Endodermal cell (in vitro differentiated cells): Measurements from ENCODE around the gene COX20. TPM values are rescaled to one million over a fixed set of nuclear protein-coding genes. Genes with fewer than 3 reads are reported as not detected.

Experiments used
- DNase-seq: peaks from one replicate; pipeline ENCODE4 v3.0.0-alpha.2; 2017
- H3K27ac ChIP-seq: 2 replicates; pipeline ENCODE4 v1.5.1; 2013; ENCODE audit warnings: mild to moderate bottlenecking, low read depth, low read length, moderate library complexity
- H3K27me3 ChIP-seq: 2 replicates; pipeline ENCODE4 v1.6.1; 2013; ENCODE audit warnings: mild to moderate bottlenecking, low read length, moderate library complexity; ENCODE audit not compliant: insufficient read depth, control insufficient read depth, poor library complexity, severe bottlenecking
- H3K36me3 ChIP-seq: 2 replicates; pipeline ENCODE4 v1.7.0; 2013; ENCODE audit warnings: mild to moderate bottlenecking, low read length, moderate library complexity; ENCODE audit not compliant: control insufficient read depth, insufficient read depth
- H3K4me1 ChIP-seq: one replicate; pipeline ENCODE4 v1.7.0; 2013; ENCODE audit warnings: low read length; ENCODE audit not compliant: control insufficient read depth, insufficient read depth
- H3K4me3 ChIP-seq: 2 replicates; pipeline ENCODE4 v1.5.1; 2013; ENCODE audit warnings: mild to moderate bottlenecking, low read length, moderate library complexity
- H3K9ac ChIP-seq: 2 replicates; pipeline ENCODE4 v1.6.1; 2013; ENCODE audit warnings: mild to moderate bottlenecking, low read length, moderate library complexity; ENCODE audit not compliant: poor library complexity, severe bottlenecking; ENCODE audit errors: extremely low read depth
- H3K9me3 ChIP-seq: 2 replicates; pipeline ENCODE4 v1.6.1; 2013; ENCODE audit warnings: mild to moderate bottlenecking, low read length, moderate library complexity; ENCODE audit not compliant: control insufficient read depth
- H3K27ac Mint-ChIP-seq: 2 replicates; pipeline ENCODE4 v1.8.0; 2020; ENCODE audit warnings: mixed read lengths
- H3K27me3 Mint-ChIP-seq: 2 replicates; pipeline ENCODE4 v1.8.0; 2021; ENCODE audit warnings: mild to moderate bottlenecking, mixed read lengths; ENCODE audit not compliant: insufficient read depth
- H3K36me3 Mint-ChIP-seq: 2 replicates; pipeline ENCODE4 v1.8.0; 2020; ENCODE audit warnings: low read depth, mixed read lengths
- H3K4me1 Mint-ChIP-seq: 2 replicates; pipeline ENCODE4 v1.8.0; 2020; ENCODE audit warnings: mixed read lengths
- H3K4me3 Mint-ChIP-seq: 2 replicates; pipeline ENCODE4 v1.8.0; 2020; ENCODE audit warnings: mild to moderate bottlenecking, moderate library complexity, mixed read lengths
- H3K9me3 Mint-ChIP-seq: 2 replicates; pipeline ENCODE4 v1.8.0; 2020; ENCODE audit warnings: mild to moderate bottlenecking, mixed read lengths
- CTCF ChIP-seq: fragments of 200-600 bp; sonication (generic); conservative IDR thresholded peaks from 2 replicates; pipeline ENCODE4 v1.5.0; 2021; ENCODE audit warnings: antibody characterized with exemption, mild to moderate bottlenecking
- WGBS, 2 experiments: methylation state at CpG; one replicate each; pipeline versions ENCODE4 v1.1.5 to v1.1.7; 2013; ENCODE audit warnings: missing lambda C conversion rate in 2 of 2, mixed read lengths in 1 of 2; ENCODE audit not compliant: insufficient coverage in 1 of 2, insufficient read length in 1 of 2; 5-methylcytosine and 5-hydroxymethylcytosine counted together
- total RNA-seq, 2 donors: library from RNA; stranded (reverse); fragmentation: NEBNext Ultra II Directional in 1 of 2; extraction: Animal tissue kit (Norgen Biotek cat#: 25700) in 1 of 2; gene quantifications; 2 replicates in 1 of 2; 3 replicates in 1 of 2; pipeline ENCODE4 v1.2.1, GENCODE V29; 2021

COX20 gene
- total RNA-seq, 2 donors from 2014 or later, result 19.5 to 23.4 TPM

DNA sequence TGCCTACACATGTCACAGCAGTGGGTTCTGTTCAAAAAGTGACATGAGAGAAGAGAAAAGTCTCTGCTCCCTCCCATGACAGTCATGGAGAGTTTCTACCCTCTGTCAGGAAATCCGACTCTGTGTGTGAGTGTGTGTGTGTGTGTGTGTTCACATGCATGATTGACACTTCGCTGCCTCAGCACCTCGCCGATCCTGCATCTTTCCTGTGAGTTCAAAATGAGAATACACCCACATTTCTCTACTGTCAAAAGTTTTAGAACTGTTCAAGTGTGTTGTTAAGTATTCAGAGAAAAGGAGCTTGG lies 46.2 kb upstream of the COX20 start:
- H3K9me3 ChIP-seq, result no peaks in the 10 kb centered on the region
- no peak overlapping the region for H3K27ac Mint-ChIP-seq
- H3K36me3 ChIP-seq, result no peaks in the 10 kb centered on the region
- no peak overlapping the region for H3K4me3 ChIP-seq
- no peak overlapping the region for H3K4me3 Mint-ChIP-seq
- H3K9me3 Mint-ChIP-seq, result peaks cover 1% of the 10 kb centered on the region
- no peaks in the 10 kb centered on the region for H3K27me3 ChIP-seq
- H3K27me3 Mint-ChIP-seq, result no peaks in the 10 kb centered on the region
- H3K27ac ChIP-seq, result no peak overlapping the region
- WGBS, 2 experiments, result 100% methylated on average over 1 of the region's 4 CpGs; no CpG with 5 or more reads in 1 of the 2 experiments
- H3K9ac ChIP-seq, result no peak overlapping the region
- H3K4me1 ChIP-seq, result no peaks in the 10 kb centered on the region
- TF ChIP-seq CTCF, result no peak
- DNase-seq, result no peak
- H3K36me3 Mint-ChIP-seq, result no peaks in the 10 kb centered on the region
- H3K4me1 Mint-ChIP-seq, result no peaks in the 10 kb centered on the region

DNA sequence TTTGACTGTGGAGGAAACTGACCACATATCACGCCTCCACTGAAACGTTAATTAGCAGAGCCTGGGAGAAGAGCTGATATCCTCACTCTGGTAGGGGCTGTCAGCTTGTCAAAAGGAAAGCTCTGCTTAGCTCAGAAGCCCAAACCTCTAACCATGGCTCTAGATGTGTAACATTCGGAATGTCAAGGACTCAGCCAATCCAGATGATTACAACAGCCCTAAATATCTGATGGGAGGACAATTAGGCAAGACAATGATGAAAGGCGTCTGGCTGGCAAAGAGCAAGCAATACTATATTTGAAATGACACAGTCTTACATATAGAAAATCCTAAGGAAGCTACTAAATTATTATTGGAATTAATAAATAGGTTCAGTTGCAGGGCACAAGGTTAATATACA lies 45.7 kb upstream of the COX20 start:
- no peak overlapping the region for H3K27ac Mint-ChIP-seq
- no peaks in the 10 kb centered on the region for H3K27me3 ChIP-seq
- H3K36me3 Mint-ChIP-seq, result no peaks in the 10 kb centered on the region
- no peak overlapping the region for H3K9ac ChIP-seq
- no peaks in the 10 kb centered on the region for H3K4me1 ChIP-seq
- no peak overlapping the region for H3K27ac ChIP-seq
- no peak for DNase-seq
- 55 to 73% methylated on average over 2 to 4 of the region's 4 CpGs for WGBS, 2 experiments
- no peaks in the 10 kb centered on the region for H3K4me1 Mint-ChIP-seq
- peaks cover 1% of the 10 kb centered on the region for H3K9me3 Mint-ChIP-seq
- no peak for TF ChIP-seq CTCF
- H3K4me3 ChIP-seq, result no peak overlapping the region
- H3K4me3 Mint-ChIP-seq, result no peak overlapping the region
- no peaks in the 10 kb centered on the region for H3K27me3 Mint-ChIP-seq
- H3K9me3 ChIP-seq, result no peaks in the 10 kb centered on the region
- no peaks in the 10 kb centered on the region for H3K36me3 ChIP-seq

DNA sequence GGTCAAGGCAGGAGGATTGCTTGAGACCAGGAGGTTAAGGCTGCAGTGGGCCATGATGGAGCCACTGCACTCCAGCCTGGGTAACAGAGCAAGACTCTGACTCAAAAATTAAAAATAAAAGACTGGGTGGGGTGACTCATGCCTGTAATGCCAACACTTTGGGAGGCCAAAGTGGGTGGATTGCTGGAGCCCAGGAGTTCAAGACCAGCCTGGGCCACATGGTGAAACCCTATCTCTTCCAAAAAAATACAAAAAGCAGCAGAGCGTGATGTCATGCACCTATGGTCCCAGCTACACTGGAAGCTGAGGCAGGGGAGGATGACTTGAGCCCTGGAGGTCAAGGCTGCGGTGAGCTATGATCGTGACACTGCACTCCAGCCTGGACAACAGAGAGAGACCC lies 44.4 kb upstream of the COX20 start:
- H3K4me1 ChIP-seq, result no peaks in the 10 kb centered on the region
- no peaks in the 10 kb centered on the region for H3K27me3 ChIP-seq
- no peak for DNase-seq
- H3K9me3 ChIP-seq, result no peaks in the 10 kb centered on the region
- no peak overlapping the region for H3K9ac ChIP-seq
- peaks cover 1% of the 10 kb centered on the region for H3K9me3 Mint-ChIP-seq
- H3K4me3 ChIP-seq, result no peak overlapping the region
- no peaks in the 10 kb centered on the region for H3K36me3 ChIP-seq
- H3K27ac ChIP-seq, result no peak overlapping the region
- no peaks in the 10 kb centered on the region for H3K27me3 Mint-ChIP-seq
- no peaks in the 10 kb centered on the region for H3K36me3 Mint-ChIP-seq
- no peaks in the 10 kb centered on the region for H3K4me1 Mint-ChIP-seq
- WGBS, 2 experiments, result 86 to 99% methylated on average over 1 to 3 of the region's 3 CpGs
- H3K4me3 Mint-ChIP-seq, result no peak overlapping the region
- H3K27ac Mint-ChIP-seq, result no peak overlapping the region
- TF ChIP-seq CTCF, result no peak
